GM19043 (cell line): ENCODE results near the gene UQCC3.
A peak's percentile ranks its signal among the peaks of the same experiment; 100 is the strongest.
"Not testable (repeated sequence)": the region's sequence is repeated elsewhere in the genome, so short reads cannot be mapped to it uniquely, and the experiment has no call there.

ENCODE experiments used
- ATAC-seq: cut with Tn5 transposase; IDR thresholded peaks from one replicate; pipeline ENCODE4 v1.9.1; 2021; ENCODE audit warnings: low read depth; ENCODE audit not compliant: unreplicated experiment

The UQCC3 gene

GRCh38 chr11:62693624-62694023, 22.2 kb downstream of the UQCC3 start:
- ATAC-seq: not testable (repeated sequence)

GRCh38 chr11:62694455-62695167, 23.1 kb downstream of the UQCC3 start:
- ATAC-seq: no peak

- no peak for ATAC-seq
Measured at GRCh38 chr11:62702246-62702645, 30.8 kb downstream of the UQCC3 start.

- ATAC-seq: not testable (repeated sequence)
Measured at GRCh38 chr11:62703921-62704320, 32.4 kb downstream of the UQCC3 start.

- no peak for ATAC-seq
Measured at GRCh38 chr11:62705413-62705812, 33.9 kb downstream of the UQCC3 start.

GRCh38 chr11:62705880-62706849, 34.7 kb downstream of the UQCC3 start:
- peak; percentile 56 for ATAC-seq

- no peak for ATAC-seq
Measured at GRCh38 chr11:62706850-62707247, 35.4 kb downstream of the UQCC3 start.

GRCh38 chr11:62707277-62707861, 35.9 kb downstream of the UQCC3 start, which contains the start of the genes BSCL2 and GNG3:
Gene BSCL2 (minus strand): TSS chr11:62707424. CDS start chr11:62707195, 229 bp downstream.
Gene GNG3 (plus strand): TSS chr11:62707676. CDS start chr11:62708296, 620 bp downstream.
- ATAC-seq: no peak

GRCh38 chr11:62708392-62708791, 36.9 kb downstream of the UQCC3 start:
- ATAC-seq: no peak

- no peak for ATAC-seq
Measured at GRCh38 chr11:62708793-62709192, 37.3 kb downstream of the UQCC3 start.

- ATAC-seq: peak; percentile 70
Measured at GRCh38 chr11:62709247-62710000, 38.0 kb downstream of the UQCC3 start.

GRCh38 chr11:62710001-62710345, 38.5 kb downstream of the UQCC3 start:
- no peak for ATAC-seq

- no peak for ATAC-seq
Measured at GRCh38 chr11:62712276-62712812, 40.9 kb downstream of the UQCC3 start.

- no peak for ATAC-seq
Measured at GRCh38 chr11:62712861-62713260, 41.4 kb downstream of the UQCC3 start.

GRCh38 chr11:62713343-62713742, 41.9 kb downstream of the UQCC3 start:
- ATAC-seq: no peak

- ATAC-seq: no peak
Measured at GRCh38 chr11:62715150-62716130, 44.0 kb downstream of the UQCC3 start.

- ATAC-seq: no peak
Measured at GRCh38 chr11:62716206-62716605, 44.7 kb downstream of the UQCC3 start.

GRCh38 chr11:62716816-62717215, 45.3 kb downstream of the UQCC3 start:
- no peak for ATAC-seq
